ENCODE results near the gene PLD1. TPM values are rescaled to one million over a fixed set of nuclear protein-coding genes. Genes with fewer than 3 reads are reported as not detected.

Gene PLD1
- total and polyA plus RNA-seq, 10 of the 15 experiments (the other 5 are each of a cell fraction or from before 2014, with no cell fraction given), result 2.9 to 108 (median 3.6) TPM

DNA sequence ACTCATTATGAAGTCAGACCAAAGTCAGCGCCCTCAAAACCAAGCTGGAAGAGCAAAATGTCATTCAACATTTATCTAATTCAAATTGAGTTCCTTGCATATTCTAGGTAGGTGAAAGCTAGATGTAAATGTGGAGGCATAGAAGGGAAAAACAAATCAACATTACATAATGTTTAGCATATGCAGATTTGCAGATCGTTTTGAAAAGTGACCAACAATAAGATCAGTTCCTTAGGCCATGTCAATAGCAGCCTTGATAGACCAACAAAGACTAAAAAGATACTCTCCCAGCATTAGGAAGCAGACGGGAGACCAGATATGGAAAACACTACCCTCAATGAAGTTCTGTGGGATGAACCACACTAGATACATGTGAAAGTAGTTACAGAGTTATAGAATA lies 83.0 kb downstream of the PLD1 start:
- no peaks in the 10 kb centered on the region for H4K20me1 ChIP-seq (ENCODE audit: control insufficient read depth, insufficient read depth)
- no peaks in the 10 kb centered on the region for H3K79me2 ChIP-seq (ENCODE audit: control insufficient read depth, insufficient read depth, low read length)
- no peak overlapping the region for H3K4me2 ChIP-seq (ENCODE audit: control insufficient read depth, insufficient read depth)
- H3K27ac ChIP-seq (ENCODE audit: control insufficient read depth, insufficient read depth), result no peak overlapping the region
- no peak overlapping the region for H3K9ac ChIP-seq (ENCODE audit: control insufficient read depth, insufficient read depth, low read length)
- 13% methylated on average over 3 of the region's 3 CpGs for WGBS (ENCODE audit: insufficient coverage, insufficient replicate concordance, low lambda C conversion rate, missing lambda C conversion rate)
- ATAC-seq (no peak), DNase-seq (ENCODE audit: low read depth, low spot score) (no peak), FAIRE-seq (no peak)
- no peaks in the 10 kb centered on the region for H3K27me3 ChIP-seq (replicated peaks in 1 of 2; ENCODE audit: control insufficient read depth in 2 of 2, insufficient read depth in 2 of 2, low read length in 1 of 2)
- H3K4me3 ChIP-seq, result no peak overlapping the region
- intact Hi-C loops (cut with micrococcal nuclease; ENCODE audit: unreplicated experiment) (no loop called here), in situ Hi-C loops (cut with MboI) (no loop called here)
- SMC1A ChIA-PET (ENCODE audit: uncharacterized antibody, unreplicated experiment), result interaction anchor here (0.5 to 1.0 kb wide), 2 partner anchors 45 to 467 kb away, joined by 3 to 4 read pairs; no protein-coding TSS in a partner anchor
- BruUV-seq (replicated peaks), result no TSS peak
- CTCF ChIA-PET, result interaction anchor here (0.6 to 3.3 kb wide), 2 partner anchors 45 to 102 kb away, joined by 3 to 10 read pairs; no protein-coding TSS in a partner anchor
- peaks cover 0 to 1% of the 10 kb centered on the region in 2 experiments; a peak in 1 of 4 replicates for H3K36me3 ChIP-seq (ENCODE audit: control insufficient read depth in 2 of 2, insufficient read depth in 2 of 2, low read length in 1 of 2)
- TF ChIP-seq, protein P1, sequence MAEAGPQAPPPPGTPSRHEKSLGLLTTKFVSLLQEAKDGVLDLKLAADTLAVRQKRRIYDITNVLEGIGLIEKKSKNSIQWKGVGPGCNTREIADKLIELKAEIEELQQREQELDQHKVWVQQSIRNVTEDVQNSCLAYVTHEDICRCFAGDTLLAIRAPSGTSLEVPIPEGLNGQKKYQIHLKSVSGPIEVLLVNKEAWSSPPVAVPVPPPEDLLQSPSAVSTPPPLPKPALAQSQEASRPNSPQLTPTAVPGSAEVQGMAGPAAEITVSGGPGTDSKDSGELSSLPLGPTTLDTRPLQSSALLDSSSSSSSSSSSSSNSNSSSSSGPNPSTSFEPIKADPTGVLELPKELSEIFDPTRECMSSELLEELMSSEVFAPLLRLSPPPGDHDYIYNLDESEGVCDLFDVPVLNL (IDR thresholded peaks at IDR 0.05; ENCODE audit: low read depth, low read length), result no peak
- TF ChIP-seq SIX5 (IDR thresholded peaks at IDR 0.05; ENCODE audit: low read depth, low read length, severe bottlenecking) (no peak), ZNF24 (IDR thresholded peaks at IDR 0.05) (no peak), PAX5 (IDR thresholded peaks at IDR 0.05; ENCODE audit: borderline replicate concordance, low read depth, low read length) (no peak), POLR2AphosphoS2 (IDR thresholded peaks at IDR 0.05; ENCODE audit: low read depth, low read length) (no peak), CHD1 (IDR thresholded peaks at IDR 0.05; ENCODE audit: low read depth, low read length) (no peak), TARDBP (IDR thresholded peaks at IDR 0.05; ENCODE audit: borderline replicate concordance) (no peak), MYC (IDR thresholded peaks at IDR 0.05; ENCODE audit: insufficient read depth, insufficient read length, insufficient replicate concordance, low read length, severe bottlenecking) (no peak), ESRRA (IDR thresholded peaks at IDR 0.05; ENCODE audit: low read length) (no peak), FOXM1 (IDR thresholded peaks at IDR 0.05; ENCODE audit: low read depth, low read length) (no peak), WRNIP1 (IDR thresholded peaks at IDR 0.05; ENCODE audit: borderline replicate concordance, low read depth, low read length) (no peak)
- TF ChIP-seq, protein P2, sequence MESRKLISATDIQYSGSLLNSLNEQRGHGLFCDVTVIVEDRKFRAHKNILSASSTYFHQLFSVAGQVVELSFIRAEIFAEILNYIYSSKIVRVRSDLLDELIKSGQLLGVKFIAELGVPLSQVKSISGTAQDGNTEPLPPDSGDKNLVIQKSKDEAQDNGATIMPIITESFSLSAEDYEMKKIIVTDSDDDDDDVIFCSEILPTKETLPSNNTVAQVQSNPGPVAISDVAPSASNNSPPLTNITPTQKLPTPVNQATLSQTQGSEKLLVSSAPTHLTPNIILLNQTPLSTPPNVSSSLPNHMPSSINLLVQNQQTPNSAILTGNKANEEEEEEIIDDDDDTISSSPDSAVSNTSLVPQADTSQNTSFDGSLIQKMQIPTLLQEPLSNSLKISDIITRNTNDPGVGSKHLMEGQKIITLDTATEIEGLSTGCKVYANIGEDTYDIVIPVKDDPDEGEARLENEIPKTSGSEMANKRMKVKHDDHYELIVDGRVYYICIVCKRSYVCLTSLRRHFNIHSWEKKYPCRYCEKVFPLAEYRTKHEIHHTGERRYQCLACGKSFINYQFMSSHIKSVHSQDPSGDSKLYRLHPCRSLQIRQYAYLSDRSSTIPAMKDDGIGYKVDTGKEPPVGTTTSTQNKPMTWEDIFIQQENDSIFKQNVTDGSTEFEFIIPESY (IDR thresholded peaks at IDR 0.05), result no peak
- TF ChIP-seq, protein P3, sequence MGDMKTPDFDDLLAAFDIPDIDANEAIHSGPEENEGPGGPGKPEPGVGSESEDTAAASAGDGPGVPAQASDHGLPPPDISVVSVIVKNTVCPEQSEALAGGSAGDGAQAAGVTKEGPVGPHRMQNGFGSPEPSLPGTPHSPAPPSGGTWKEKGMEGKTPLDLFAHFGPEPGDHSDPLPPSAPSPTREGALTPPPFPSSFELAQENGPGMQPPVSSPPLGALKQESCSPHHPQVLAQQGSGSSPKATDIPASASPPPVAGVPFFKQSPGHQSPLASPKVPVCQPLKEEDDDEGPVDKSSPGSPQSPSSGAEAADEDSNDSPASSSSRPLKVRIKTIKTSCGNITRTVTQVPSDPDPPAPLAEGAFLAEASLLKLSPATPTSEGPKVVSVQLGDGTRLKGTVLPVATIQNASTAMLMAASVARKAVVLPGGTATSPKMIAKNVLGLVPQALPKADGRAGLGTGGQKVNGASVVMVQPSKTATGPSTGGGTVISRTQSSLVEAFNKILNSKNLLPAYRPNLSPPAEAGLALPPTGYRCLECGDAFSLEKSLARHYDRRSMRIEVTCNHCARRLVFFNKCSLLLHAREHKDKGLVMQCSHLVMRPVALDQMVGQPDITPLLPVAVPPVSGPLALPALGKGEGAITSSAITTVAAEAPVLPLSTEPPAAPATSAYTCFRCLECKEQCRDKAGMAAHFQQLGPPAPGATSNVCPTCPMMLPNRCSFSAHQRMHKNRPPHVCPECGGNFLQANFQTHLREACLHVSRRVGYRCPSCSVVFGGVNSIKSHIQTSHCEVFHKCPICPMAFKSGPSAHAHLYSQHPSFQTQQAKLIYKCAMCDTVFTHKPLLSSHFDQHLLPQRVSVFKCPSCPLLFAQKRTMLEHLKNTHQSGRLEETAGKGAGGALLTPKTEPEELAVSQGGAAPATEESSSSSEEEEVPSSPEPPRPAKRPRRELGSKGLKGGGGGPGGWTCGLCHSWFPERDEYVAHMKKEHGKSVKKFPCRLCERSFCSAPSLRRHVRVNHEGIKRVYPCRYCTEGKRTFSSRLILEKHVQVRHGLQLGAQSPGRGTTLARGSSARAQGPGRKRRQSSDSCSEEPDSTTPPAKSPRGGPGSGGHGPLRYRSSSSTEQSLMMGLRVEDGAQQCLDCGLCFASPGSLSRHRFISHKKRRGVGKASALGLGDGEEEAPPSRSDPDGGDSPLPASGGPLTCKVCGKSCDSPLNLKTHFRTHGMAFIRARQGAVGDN (IDR thresholded peaks at IDR 0.05), result no peak
- TF ChIP-seq, protein P4, sequence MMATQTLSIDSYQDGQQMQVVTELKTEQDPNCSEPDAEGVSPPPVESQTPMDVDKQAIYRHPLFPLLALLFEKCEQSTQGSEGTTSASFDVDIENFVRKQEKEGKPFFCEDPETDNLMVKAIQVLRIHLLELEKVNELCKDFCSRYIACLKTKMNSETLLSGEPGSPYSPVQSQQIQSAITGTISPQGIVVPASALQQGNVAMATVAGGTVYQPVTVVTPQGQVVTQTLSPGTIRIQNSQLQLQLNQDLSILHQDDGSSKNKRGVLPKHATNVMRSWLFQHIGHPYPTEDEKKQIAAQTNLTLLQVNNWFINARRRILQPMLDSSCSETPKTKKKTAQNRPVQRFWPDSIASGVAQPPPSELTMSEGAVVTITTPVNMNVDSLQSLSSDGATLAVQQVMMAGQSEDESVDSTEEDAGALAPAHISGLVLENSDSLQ (IDR thresholded peaks at IDR 0.05), result no peak
- TF ChIP-seq, protein P5, sequence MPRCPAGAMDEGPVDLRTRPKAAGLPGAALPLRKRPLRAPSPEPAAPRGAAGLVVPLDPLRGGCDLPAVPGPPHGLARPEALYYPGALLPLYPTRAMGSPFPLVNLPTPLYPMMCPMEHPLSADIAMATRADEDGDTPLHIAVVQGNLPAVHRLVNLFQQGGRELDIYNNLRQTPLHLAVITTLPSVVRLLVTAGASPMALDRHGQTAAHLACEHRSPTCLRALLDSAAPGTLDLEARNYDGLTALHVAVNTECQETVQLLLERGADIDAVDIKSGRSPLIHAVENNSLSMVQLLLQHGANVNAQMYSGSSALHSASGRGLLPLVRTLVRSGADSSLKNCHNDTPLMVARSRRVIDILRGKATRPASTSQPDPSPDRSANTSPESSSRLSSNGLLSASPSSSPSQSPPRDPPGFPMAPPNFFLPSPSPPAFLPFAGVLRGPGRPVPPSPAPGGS (IDR thresholded peaks at IDR 0.05; ENCODE audit: borderline replicate concordance, insufficient read depth, low read depth, low read length, poor library complexity, severe bottlenecking), result no peak
- no peaks in the 10 kb centered on the region for H3K9me3 ChIP-seq (replicated peaks; ENCODE audit: control insufficient read depth, insufficient read depth, low read length)
- POLR2A ChIA-PET, result interaction anchor here (0.6 kb wide), 1 partner anchor 511 kb away, joined by 3 read pairs; no protein-coding TSS in a partner anchor
- H2AFZ ChIP-seq (ENCODE audit: control insufficient read depth, low read depth, low read length), result no peak overlapping the region
- H3K4me1 ChIP-seq (ENCODE audit: control insufficient read depth, insufficient read depth, low read length), result no peaks in the 10 kb centered on the region
- RAD21 ChIA-PET (ENCODE audit: unreplicated experiment), result no interaction called here

Data from GM12878 (cell line).